ENCODE data around the gene MEF2D.
A peak's percentile ranks its signal among the peaks of the same experiment; 100 is the strongest.

Gene MEF2D

GRCh38 chr1:156421062-156421938 is 79.3 kb downstream of the MEF2D start:
- Histone ChIP-seq H3F3A (ENCODE audit: control insufficient read depth, insufficient read depth) (no peaks in the 10 kb centered on the region), H3K4me1 (ENCODE audit: control insufficient read depth, low read length) (peaks cover 21% of the 10 kb centered on the region), H3K27ac (ENCODE audit: low read depth, low read length) (no peak overlapping the region), H3K9me3 (ENCODE audit: control insufficient read depth, insufficient read depth, low read length) (no peaks in the 10 kb centered on the region), H4K20me1 (ENCODE audit: control insufficient read depth, insufficient read depth, low read depth, low read length) (no peaks in the 10 kb centered on the region), H3K36me3 (ENCODE audit: control insufficient read depth, low read length) (no peaks in the 10 kb centered on the region), H3K79me2 (ENCODE audit: control insufficient read depth, low read length) (no peaks in the 10 kb centered on the region), H3K4me3 (ENCODE audit: low read length) (peak overlapping the region; percentile 56), H3K27me3 (ENCODE audit: control insufficient read depth, low read length) (peaks cover 95% of the 10 kb centered on the region), H3K4me2 (ENCODE audit: low read length) (peak overlapping the region; percentile 70), H3K9me2 (replicated peaks; ENCODE audit: control insufficient read depth, low read length) (no peaks in the 10 kb centered on the region)
- TF ChIP-seq CTCF (IDR thresholded peaks at IDR 0.05; ENCODE audit: low read depth, low read length, poor library complexity, severe bottlenecking) = no peak
- TF ChIP-seq EZH2phosphoT487 (IDR thresholded peaks at IDR 0.05; ENCODE audit: borderline replicate concordance, low read length) = no peak; the same call in 1 of the 2 replicates

GRCh38 chr1:156420205-156421061 is 80.1 kb downstream of the MEF2D start:
- no peaks in the 10 kb centered on the region for H3K79me2 ChIP-seq (ENCODE audit: control insufficient read depth, low read length)
- no peaks in the 10 kb centered on the region for H3F3A ChIP-seq (ENCODE audit: control insufficient read depth, insufficient read depth)
- H3K4me1 ChIP-seq (ENCODE audit: control insufficient read depth, low read length) = peaks cover 21% of the 10 kb centered on the region
- no peaks in the 10 kb centered on the region for H3K9me2 ChIP-seq (replicated peaks; ENCODE audit: control insufficient read depth, low read length)
- no peaks in the 10 kb centered on the region for H4K20me1 ChIP-seq (ENCODE audit: control insufficient read depth, insufficient read depth, low read depth, low read length)
- peak overlapping the region; percentile 56 for H3K4me3 ChIP-seq (ENCODE audit: low read length)
- peak; percentile 99 for TF ChIP-seq EZH2phosphoT487 (IDR thresholded peaks at IDR 0.05; ENCODE audit: borderline replicate concordance, low read length)
- TF ChIP-seq CTCF (IDR thresholded peaks at IDR 0.05; ENCODE audit: low read depth, low read length, poor library complexity, severe bottlenecking) = peak; percentile 11
- peak overlapping the region; percentile 70 for H3K4me2 ChIP-seq (ENCODE audit: low read length)
- H3K9me3 ChIP-seq (ENCODE audit: control insufficient read depth, insufficient read depth, low read length) = no peaks in the 10 kb centered on the region
- H3K36me3 ChIP-seq (ENCODE audit: control insufficient read depth, low read length) = no peaks in the 10 kb centered on the region
- peaks cover 95% of the 10 kb centered on the region for H3K27me3 ChIP-seq (ENCODE audit: control insufficient read depth, low read length)
- no peak overlapping the region for H3K27ac ChIP-seq (ENCODE audit: low read depth, low read length)

- Histone ChIP-seq H3K79me2 (ENCODE audit: control insufficient read depth, low read length) (no peaks in the 10 kb centered on the region), H3K4me3 (ENCODE audit: low read length) (peak overlapping the region; percentile 56), H3K27me3 (ENCODE audit: control insufficient read depth, low read length) (peaks cover 93% of the 10 kb centered on the region), H3K9me2 (replicated peaks; ENCODE audit: control insufficient read depth, low read length) (no peaks in the 10 kb centered on the region), H3F3A (ENCODE audit: control insufficient read depth, insufficient read depth) (no peaks in the 10 kb centered on the region), H3K4me2 (ENCODE audit: low read length) (peak overlapping the region; percentile 70), H3K36me3 (ENCODE audit: control insufficient read depth, low read length) (no peaks in the 10 kb centered on the region), H4K20me1 (ENCODE audit: control insufficient read depth, insufficient read depth, low read depth, low read length) (no peaks in the 10 kb centered on the region), H3K27ac (ENCODE audit: low read depth, low read length) (no peak overlapping the region), H3K4me1 (ENCODE audit: control insufficient read depth, low read length) (peaks cover 21% of the 10 kb centered on the region), H3K9me3 (ENCODE audit: control insufficient read depth, insufficient read depth, low read length) (no peaks in the 10 kb centered on the region)
- TF ChIP-seq EZH2phosphoT487 (IDR thresholded peaks at IDR 0.05; ENCODE audit: borderline replicate concordance, low read length) (no peak), CTCF (IDR thresholded peaks at IDR 0.05; ENCODE audit: low read depth, low read length, poor library complexity, severe bottlenecking) (peak; percentile 65)
Measured at GRCh38 chr1:156419854-156420204, 80.7 kb downstream of the MEF2D start.

Data from DOHH2 (cell line).